ENCODE results near the gene ABCF2. TPM values are rescaled to one million over a fixed set of nuclear protein-coding genes. Genes with fewer than 3 reads are reported as not detected.
A peak's percentile ranks its signal among the peaks of the same experiment; 100 is the strongest.

ABCF2 gene
- total and polyA plus RNA-seq, 10 donors, result 9.2 to 30.0 (median 27.0) TPM

- H3K9me3 ChIP-seq, result no peaks in the 10 kb centered on the region
- H3K4me3 ChIP-seq, result no peak overlapping the region
- TF ChIP-seq POLR2A (IDR thresholded peaks at IDR 0.05), result no peak
- TF ChIP-seq CTCF (IDR thresholded peaks at IDR 0.05 in 8 of 11, conservative IDR thresholded peaks at IDR 0.05 in 3 of 11), result no peak
- no peak for TF ChIP-seq POLR2AphosphoS5 (IDR thresholded peaks at IDR 0.05)
- 83 to 94% (median 85%) methylated on average over 3 of the region's 3 CpGs for WGBS, 5 donors
- intact Hi-C loops (cut with DNase I; ENCODE audit: low total_unique reads), result no loop called here
- no peak overlapping the region for H3K27ac ChIP-seq
- H3K27me3 ChIP-seq (replicated peaks in 1 of 7), result peaks cover 0 to 18% (median 0%) of the 10 kb centered on the region in 7 donors
- H3K4me1 ChIP-seq, result peaks cover 0 to 16% (median 0%) of the 10 kb centered on the region in 6 donors
- H3K36me3 ChIP-seq, result peaks cover 10 to 47% (median 42%) of the 10 kb centered on the region in 6 donors
- DNase-seq, result no peak
These were observed 15.7 kb downstream of the ABCF2 start for GRCh38 chr7:151211155-151211772.

- Histone ChIP-seq H3K4me3 (no peak within 1 kb of the TSS), H3K9me3 (no peaks in the 10 kb centered on the region), H3K4me1 (peaks cover 0 to 16% (median 0%) of the 10 kb centered on the region in 6 donors), H3K36me3 (peaks cover 6 to 37% (median 33%) of the 10 kb centered on the region in 6 donors), H3K27ac (no peak within 1 kb of the TSS), H3K27me3 (replicated peaks in 1 of 7) (peaks cover 0 to 28% (median 1%) of the 10 kb centered on the region in 7 donors)
- 88 to 91% (median 91%) methylated on average over 17 of the region's 17 CpGs for WGBS, 5 donors
- peak; percentile 37 for DNase-seq
- intact Hi-C loops (cut with DNase I; ENCODE audit: low total_unique reads), result no loop called here
- TF ChIP-seq POLR2A (IDR thresholded peaks at IDR 0.05) (no peak), POLR2AphosphoS5 (IDR thresholded peaks at IDR 0.05) (no peak), CTCF (IDR thresholded peaks at IDR 0.05 in 8 of 11, conservative IDR thresholded peaks at IDR 0.05 in 3 of 11) (no peak)
These were observed 16.7 kb downstream of the ABCF2 start, which contains the start of gene H2BK1 for GRCh38 chr7:151210087-151210854. Gene H2BK1, minus strand, starts transcription at chr7:151210488. Its CDS starts 170 bp downstream, at chr7:151210318.

- Histone ChIP-seq H3K27ac (no peak overlapping the region), H3K9me3 (no peaks in the 10 kb centered on the region), H3K4me3 (no peak overlapping the region), H3K36me3 (peaks cover 0 to 30% (median 26%) of the 10 kb centered on the region in 6 donors), H3K4me1 (peaks cover 0 to 16% (median 0%) of the 10 kb centered on the region in 6 donors), H3K27me3 (replicated peaks in 1 of 7) (peaks cover 0 to 34% (median 7%) of the 10 kb centered on the region in 7 donors)
- TF ChIP-seq CTCF (IDR thresholded peaks at IDR 0.05 in 8 of 11, conservative IDR thresholded peaks at IDR 0.05 in 3 of 11) (no peak), POLR2A (IDR thresholded peaks at IDR 0.05) (no peak), POLR2AphosphoS5 (IDR thresholded peaks at IDR 0.05) (no peak)
- 81 to 89% (median 87%) methylated on average over 6 of the region's 6 CpGs for WGBS, 5 donors
- intact Hi-C loops (cut with DNase I; ENCODE audit: low total_unique reads), result no loop called here
- DNase-seq, result peak; percentile 33
These were observed 17.4 kb downstream of the ABCF2 start for GRCh38 chr7:151209588-151209987.

Data from spleen (tissue), 11 donors.